Fibroblast of peridontal ligament (primary cell): ENCODE measurements around the gene MTPN.

Source experiments
- DNase-seq: peaks from one replicate; pipeline ENCODE4 v3.0.0-alpha.2; 2010; ENCODE audit errors: extremely low read depth

The MTPN gene

GRCh38 chr7:135884495-135885232 is 92.5 kb downstream of the MTPN start:
- DNase-seq, result no peak

GRCh38 chr7:135879233-135879632 is 97.9 kb downstream of the MTPN start:
- peak; percentile 14 for DNase-seq

GRCh38 chr7:135878284-135878683 is 98.9 kb downstream of the MTPN start:
- no peak for DNase-seq

- DNase-seq, result peak; percentile 60
These were observed 99.4 kb downstream of the MTPN start for GRCh38 chr7:135877805-135878204.
